VCaP (cell line): ENCODE data around the gene GNA12.

Source experiments
- H3K27ac ChIP-seq: fragments of 450-650 bp; 2 replicates; pipeline ENCODE4 v1.5.1; 2017
- TF ChIP-seq, protein P1 (sequence below): fragments of 450-650 bp; conservative IDR thresholded peaks from 2 replicates; pipeline ENCODE4 v1.5.1; 2017; ENCODE audit warnings: mild to moderate bottlenecking, moderate library complexity

The GNA12 gene

DNA sequence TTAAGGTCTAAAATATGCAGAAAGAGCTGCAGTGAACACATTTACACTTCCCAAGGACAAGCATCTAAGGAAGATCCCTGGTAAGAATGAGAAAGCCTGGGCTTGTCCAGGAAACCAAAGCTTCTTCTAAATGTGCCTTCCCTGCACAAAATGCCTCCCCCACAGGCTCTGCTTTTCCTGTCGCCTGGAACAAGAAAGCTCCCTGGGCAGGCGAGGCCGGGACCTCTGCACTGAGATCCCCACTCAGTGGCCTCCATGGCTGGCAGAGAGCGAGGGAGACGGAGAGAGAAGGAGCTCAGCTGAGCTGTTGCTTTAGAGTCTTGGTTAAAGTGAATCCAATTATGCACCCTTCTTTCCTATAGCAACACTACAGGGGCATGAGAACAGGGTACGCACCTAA, 80.5 kb downstream of the GNA12 start:
- no peak overlapping the region for H3K27ac ChIP-seq
- TF ChIP-seq, protein P1, sequence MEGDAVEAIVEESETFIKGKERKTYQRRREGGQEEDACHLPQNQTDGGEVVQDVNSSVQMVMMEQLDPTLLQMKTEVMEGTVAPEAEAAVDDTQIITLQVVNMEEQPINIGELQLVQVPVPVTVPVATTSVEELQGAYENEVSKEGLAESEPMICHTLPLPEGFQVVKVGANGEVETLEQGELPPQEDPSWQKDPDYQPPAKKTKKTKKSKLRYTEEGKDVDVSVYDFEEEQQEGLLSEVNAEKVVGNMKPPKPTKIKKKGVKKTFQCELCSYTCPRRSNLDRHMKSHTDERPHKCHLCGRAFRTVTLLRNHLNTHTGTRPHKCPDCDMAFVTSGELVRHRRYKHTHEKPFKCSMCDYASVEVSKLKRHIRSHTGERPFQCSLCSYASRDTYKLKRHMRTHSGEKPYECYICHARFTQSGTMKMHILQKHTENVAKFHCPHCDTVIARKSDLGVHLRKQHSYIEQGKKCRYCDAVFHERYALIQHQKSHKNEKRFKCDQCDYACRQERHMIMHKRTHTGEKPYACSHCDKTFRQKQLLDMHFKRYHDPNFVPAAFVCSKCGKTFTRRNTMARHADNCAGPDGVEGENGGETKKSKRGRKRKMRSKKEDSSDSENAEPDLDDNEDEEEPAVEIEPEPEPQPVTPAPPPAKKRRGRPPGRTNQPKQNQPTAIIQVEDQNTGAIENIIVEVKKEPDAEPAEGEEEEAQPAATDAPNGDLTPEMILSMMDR, result no peak

DNA sequence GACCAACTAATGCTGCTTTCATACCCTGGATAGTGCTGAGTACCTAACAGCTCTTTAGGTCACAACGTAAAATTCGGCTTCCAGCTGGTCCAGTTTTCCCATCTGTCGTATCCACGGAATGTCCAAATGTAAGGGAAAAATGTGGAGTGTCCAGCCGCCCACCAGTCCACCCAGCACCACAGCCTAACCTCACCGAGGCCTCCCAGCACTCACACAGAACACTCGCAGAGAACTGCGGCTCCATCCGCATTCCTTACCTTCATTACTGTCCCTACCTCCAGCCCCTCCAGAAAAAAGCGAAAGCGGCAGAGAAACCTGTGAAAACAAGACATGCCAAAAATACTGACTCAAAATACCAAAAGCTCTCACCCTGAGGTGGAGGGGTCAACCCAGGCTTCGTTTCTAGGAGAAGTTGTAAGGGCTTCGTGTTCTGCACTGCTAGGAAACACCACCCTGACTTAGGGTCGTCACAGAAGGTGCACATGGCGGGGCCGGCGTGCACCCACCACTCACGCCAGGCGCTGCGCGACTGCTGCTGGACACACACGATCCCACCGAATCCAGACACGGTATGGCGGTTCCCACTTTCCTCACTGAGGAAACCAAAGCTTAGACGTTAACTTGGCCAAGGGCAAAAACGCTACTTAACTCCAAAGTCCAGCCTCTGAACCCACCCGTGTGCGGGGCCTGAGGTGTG, 82.2 kb downstream of the GNA12 start:
- H3K27ac ChIP-seq, result no peak overlapping the region
- TF ChIP-seq, protein P1, result no peak

DNA sequence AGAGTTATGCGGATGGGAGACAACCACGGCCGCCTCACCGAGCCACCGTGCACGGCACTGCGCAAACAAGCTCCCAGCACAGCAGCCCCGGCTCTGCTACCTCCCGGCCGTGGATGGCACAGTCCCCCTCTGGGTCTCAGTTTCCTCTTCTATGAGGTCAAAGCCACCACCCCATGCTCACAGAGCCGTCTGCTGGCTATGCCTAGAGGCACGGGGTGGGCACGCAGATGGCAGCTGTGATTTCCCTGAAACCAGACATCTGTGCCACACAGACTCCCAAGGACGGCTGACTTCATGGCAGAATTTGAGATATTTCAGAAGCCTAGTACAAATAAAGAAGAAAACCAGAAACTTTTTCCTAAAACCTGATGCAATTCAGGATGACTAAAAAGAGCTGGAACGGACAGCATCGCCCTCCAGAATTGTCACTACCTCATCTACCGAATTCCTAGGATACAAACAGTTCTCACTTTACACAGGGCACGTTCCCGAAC, 82.9 kb downstream of the GNA12 start:
- H3K27ac ChIP-seq, result no peak overlapping the region
- TF ChIP-seq, protein P1, result no peak

DNA sequence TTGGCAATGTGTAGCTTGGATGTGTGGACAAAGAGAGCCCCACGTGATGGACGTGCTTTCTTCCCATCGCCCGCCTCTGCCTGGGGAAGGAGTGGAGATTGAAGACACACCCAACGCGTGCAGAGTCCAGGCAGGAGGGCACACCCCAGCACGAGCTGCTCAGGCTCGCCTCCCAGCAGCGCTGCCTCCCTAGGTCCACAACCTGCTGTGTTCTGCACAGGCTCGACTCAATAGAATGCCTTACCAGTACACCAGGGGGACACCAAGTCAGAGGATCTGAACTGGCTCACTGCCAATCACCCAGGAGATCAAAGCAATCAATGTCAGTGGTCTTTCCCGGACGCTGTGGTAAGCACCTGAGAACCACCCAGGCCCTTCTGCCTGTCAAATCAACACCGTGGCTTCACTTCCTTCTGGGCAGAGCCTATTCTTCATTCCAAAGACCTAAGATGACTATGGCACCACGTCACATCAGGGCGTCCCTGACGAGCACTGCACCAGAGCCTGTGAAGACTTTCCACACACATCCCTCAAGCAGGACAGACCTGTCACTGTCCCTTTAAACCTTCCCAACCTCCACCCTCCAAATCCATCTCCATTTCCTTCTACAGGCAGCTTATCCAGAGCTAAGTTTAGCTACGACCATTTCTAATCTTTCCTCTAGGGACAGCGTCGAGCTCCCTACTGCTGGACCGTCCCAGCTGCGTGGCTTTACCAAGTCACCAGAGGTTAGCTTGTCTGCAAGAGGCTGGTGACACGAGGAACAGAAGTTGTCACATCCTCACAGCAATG, 83.8 kb downstream of the GNA12 start:
- TF ChIP-seq, protein P1, result peak; percentile 74
- H3K27ac ChIP-seq, result no peak overlapping the region

DNA sequence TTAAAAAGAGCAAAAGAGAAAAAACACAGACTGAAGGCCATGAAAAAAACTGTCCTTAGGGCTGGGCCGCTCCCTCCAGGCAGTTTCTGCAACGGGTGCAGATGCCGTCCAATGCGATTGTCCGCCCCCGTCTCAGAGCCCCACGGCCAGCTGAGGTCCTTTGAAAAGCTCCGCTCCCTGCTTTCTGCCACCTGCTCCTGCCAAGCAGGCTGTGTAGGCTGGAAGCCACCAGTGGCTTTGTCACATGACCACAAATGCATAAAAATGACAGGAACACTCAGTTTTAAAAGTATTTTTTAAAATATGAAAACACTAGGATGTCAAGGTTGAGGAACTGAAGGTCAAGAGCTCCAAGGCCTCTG, 84.4 kb downstream of the GNA12 start:
- H3K27ac ChIP-seq, result no peak overlapping the region
- TF ChIP-seq, protein P1, result no peak

DNA sequence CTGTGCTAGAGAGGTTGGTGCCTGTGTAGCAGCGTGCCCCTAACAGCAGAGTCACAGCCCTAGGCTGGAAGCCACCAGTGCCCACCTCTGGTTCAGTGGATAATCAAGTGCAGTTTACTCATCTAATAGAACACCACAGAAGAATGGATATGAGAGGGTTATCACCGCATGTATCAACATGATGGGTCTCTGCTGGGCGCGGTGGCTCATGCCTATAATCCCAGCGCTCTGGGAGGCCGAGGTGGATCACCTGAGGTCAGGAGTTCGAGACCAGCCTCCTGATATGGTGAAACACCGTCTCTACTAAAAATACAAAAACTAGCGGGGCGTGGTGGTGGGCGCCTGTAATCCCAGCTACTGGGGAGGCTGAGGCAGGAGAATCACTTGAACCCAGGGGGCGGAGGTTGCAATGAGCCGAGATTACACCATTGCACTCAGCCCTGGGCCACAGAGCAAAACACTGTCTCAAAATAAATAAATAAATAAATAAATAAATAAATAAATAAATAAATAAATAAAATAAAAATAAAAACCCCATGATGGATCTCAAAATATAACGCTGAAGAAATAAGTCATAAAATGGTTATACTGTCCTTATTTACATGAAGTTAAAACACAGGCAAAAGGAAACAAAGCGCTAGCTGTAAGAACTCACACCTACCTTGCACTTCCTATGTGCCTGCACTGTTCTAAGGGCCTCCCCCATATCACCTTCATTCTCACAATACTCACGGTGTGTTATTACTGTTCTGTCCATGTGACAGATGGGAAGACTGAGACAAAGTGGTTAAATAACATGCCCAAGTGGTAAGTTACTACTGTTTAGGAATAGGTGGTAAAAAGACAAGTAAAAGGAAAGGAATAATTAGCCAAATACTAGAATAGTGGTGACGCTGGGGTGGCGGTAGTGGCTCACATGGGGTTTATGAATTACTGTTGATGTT, 85.2 kb downstream of the GNA12 start:
- H3K27ac ChIP-seq, result no peak overlapping the region
- TF ChIP-seq, protein P1, result no peak
